ENCODE results near the gene CECR2.

CECR2 gene

GRCh38 chr22:17370026-17370765 is 936 bp downstream of the CECR2 start:
- no peak overlapping the region for H3K4me3 ChIP-seq (ENCODE audit: control insufficient read depth, low read depth, low read length)
- no peak for TF ChIP-seq CTCF (conservative IDR thresholded peaks at IDR 0.05; ENCODE audit: control insufficient read depth, insufficient read depth, low read depth, low read length)
- no peak for DNase-seq (ENCODE audit: low read depth)

GRCh38 chr22:17370766-17371432 is 1.6 kb downstream of the CECR2 start:
- no peak for TF ChIP-seq CTCF (conservative IDR thresholded peaks at IDR 0.05; ENCODE audit: control insufficient read depth, insufficient read depth, low read depth, low read length)
- no peak overlapping the region for H3K4me3 ChIP-seq (ENCODE audit: control insufficient read depth, low read depth, low read length)
- no peak for DNase-seq (ENCODE audit: low read depth)

- no peak for TF ChIP-seq CTCF (conservative IDR thresholded peaks at IDR 0.05; ENCODE audit: control insufficient read depth, insufficient read depth, low read depth, low read length)
- no peak for DNase-seq (ENCODE audit: low read depth)
- H3K4me3 ChIP-seq (ENCODE audit: control insufficient read depth, low read depth, low read length), result no peak overlapping the region
Measured at GRCh38 chr22:17371448-17371847, 2.2 kb downstream of the CECR2 start.

GRCh38 chr22:17373855-17374254 is 4.6 kb downstream of the CECR2 start:
- TF ChIP-seq CTCF (conservative IDR thresholded peaks at IDR 0.05; ENCODE audit: control insufficient read depth, insufficient read depth, low read depth, low read length), result no peak
- no peak overlapping the region for H3K4me3 ChIP-seq (ENCODE audit: control insufficient read depth, low read depth, low read length)
- DNase-seq (ENCODE audit: low read depth), result no peak

- no peak for DNase-seq (ENCODE audit: low read depth)
- TF ChIP-seq CTCF (conservative IDR thresholded peaks at IDR 0.05; ENCODE audit: control insufficient read depth, insufficient read depth, low read depth, low read length), result no peak
- no peak overlapping the region for H3K4me3 ChIP-seq (ENCODE audit: control insufficient read depth, low read depth, low read length)
Measured at GRCh38 chr22:17375914-17376614, 6.8 kb downstream of the CECR2 start.

- H3K4me3 ChIP-seq (ENCODE audit: control insufficient read depth, low read depth, low read length), result no peak overlapping the region
- no peak for DNase-seq (ENCODE audit: low read depth)
- no peak for TF ChIP-seq CTCF (conservative IDR thresholded peaks at IDR 0.05; ENCODE audit: control insufficient read depth, insufficient read depth, low read depth, low read length)
Measured at GRCh38 chr22:17376950-17377349, 7.7 kb downstream of the CECR2 start.

Measured in fibroblast of mammary gland (primary cell).